GM19099 (cell line): ENCODE results near the gene CFAP100.

Experiments
- POLR2A ChIP-seq: IDR thresholded peaks from 3 replicates; pipeline ENCODE4 v1.6.1; 2011; ENCODE audit warnings: low read depth; ENCODE audit not compliant: insufficient read length; ENCODE audit errors: extremely low read depth

CFAP100 gene

DNA sequence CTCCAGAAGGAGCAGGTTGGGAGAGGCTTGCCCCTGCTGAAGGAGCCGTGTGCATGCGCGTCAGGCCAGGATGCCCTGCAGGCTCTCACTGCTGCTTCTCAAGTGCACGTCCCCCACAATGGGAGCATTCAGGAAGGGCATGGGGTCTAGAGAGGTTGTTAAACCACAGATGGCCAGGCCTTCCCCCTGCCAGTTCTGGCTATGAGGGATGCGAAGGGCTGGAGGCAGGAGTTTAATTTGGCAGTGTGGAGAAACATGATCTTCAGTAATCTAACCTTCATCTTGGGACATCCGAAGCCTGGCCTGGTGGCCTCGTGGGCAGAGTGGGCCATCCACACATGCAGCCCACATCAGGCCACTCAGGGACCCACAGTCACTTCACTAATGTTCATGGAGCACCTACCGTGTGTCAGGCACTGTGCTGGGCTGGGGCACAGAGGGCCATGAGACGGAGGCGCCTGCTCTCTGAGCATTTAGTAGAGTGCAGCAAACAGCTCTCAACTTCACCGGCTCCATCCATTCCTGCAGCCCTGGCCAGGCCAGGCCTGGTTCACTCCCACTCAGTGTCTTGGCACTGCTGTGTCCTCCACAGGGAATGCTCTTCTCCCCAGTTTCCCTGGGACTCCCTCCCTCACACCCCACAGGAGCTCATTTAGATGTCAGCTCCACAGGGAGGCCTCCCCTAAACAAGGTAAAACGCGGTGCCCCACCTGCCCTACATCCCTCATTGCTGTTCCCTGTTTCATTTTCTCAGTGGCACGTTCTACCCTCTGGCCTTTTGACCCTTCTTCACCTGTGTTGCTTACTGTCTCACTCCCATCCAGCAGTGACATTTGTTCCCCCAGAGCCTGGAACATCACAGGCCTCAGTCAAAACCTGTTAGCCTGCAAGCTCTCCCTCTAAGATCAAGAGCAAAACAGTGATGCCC lies 4.0 kb downstream of the CFAP100 start:
- no peak for TF ChIP-seq POLR2A

DNA sequence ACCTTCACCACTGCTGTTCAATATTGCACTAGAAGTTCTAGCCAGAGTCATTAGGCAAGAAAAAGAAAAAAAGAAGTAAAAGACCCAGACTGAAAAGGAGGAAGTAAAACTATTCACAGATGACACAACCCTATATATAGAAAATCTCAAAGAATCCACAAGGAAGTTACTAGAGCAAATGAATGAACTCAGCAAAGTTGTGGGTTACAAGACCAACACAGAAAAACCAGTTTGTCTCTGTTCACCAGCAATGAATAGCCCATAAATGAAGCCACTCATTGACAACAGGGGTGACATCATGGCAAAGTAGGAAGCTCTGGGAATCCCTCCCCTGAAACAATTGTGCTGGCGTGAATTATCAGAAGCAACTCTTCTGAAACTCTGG lies 4.6 kb downstream of the CFAP100 start:
- TF ChIP-seq POLR2A = no peak

DNA sequence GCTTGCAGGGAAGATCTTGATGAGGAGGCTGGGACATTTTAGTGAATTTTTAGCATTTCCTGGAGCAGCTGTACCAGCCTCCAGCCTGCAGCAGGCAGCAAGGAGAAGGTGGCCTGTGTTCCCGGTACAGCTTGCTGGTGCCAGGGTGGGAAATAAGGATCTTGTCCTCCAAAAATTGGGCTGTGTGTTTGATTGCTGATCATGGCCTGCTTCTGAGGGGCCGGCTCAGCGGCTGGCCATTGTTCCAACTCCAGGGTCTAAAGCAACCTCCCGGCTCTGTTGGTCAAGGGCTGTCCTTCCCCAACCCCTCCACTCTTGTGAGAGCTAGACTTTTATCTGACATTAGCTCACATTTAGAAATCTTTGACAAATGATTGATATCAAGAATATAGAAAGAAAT lies 5.0 kb downstream of the CFAP100 start:
- TF ChIP-seq POLR2A = no peak

DNA sequence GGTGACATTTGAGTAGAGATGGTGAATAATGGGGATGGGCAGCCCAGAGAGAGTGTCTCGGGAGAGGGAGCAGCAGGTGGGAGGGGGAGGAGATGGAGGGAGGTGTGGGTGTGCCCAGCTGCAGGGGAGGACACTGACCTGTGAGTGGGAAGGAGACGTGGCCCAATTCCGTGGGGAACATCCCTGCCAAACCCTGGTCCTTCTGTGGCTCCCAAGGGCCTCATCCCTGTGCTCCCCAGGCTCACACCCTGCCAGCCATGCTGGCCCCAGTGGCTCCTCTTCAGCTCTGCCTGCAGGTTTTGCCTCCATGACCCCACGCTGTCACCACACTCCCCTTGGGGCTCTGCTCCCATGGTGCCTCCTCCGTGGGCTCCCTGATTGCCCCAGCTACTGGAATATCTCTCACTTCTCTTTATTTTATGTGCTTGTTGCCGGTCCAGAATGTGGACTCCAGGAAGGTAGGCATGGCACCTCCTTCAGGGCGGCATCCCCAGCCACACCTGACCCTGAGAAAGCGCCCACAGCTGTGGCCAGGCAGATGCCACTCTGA lies 7.0 kb downstream of the CFAP100 start:
- TF ChIP-seq POLR2A = no peak

DNA sequence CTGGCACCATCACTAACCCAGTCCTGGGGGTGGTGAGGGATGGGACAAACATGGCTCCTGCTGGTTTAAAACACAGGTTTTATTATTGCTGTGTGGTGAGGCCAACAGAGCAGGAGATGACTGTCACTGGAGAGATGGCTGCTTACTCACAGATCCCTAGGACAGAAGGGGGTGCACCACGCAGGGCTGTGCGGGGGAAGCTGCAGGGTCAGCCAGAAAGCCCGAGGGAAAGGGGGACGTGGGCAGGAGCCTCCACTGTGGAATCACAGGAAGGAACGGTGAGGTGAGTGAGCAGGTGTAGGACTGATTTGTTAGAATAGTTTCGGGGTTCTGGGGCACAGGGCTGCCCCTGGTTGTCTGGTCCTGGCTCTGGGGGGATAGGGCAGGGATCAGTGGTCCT lies 7.5 kb downstream of the CFAP100 start:
- no peak for TF ChIP-seq POLR2A

DNA sequence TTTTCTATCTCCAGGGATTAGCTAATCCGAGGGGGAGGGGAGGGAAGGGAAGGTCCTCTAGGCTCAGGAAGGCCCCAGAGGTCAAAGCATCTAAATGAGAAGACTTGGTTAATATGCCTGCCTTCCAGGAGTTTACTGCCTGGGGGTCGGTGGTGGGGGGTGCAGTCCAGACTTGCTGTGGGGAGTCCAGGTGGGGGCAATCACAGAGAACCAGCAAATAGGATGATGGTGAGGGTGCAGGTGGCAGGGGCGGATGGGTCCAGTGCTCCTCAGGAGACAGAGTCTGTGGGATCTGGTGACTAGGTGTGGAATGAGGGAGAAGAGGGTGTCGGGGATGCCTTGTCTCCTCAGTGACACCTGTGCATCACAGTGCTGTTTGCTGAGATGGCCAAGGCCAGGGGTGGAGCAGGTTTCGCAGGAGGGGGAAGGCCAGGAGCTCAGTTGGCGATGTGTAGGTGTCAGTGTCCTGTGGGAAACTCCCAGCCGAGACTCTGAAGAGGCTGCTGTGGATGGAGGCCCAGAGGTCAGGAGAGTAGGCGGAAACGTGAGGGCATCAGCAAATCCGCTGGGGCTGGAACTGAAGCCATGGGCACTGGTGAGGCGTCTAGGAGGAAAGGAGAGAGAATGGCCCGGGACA lies 8.1 kb downstream of the CFAP100 start:
- TF ChIP-seq POLR2A = no peak

DNA sequence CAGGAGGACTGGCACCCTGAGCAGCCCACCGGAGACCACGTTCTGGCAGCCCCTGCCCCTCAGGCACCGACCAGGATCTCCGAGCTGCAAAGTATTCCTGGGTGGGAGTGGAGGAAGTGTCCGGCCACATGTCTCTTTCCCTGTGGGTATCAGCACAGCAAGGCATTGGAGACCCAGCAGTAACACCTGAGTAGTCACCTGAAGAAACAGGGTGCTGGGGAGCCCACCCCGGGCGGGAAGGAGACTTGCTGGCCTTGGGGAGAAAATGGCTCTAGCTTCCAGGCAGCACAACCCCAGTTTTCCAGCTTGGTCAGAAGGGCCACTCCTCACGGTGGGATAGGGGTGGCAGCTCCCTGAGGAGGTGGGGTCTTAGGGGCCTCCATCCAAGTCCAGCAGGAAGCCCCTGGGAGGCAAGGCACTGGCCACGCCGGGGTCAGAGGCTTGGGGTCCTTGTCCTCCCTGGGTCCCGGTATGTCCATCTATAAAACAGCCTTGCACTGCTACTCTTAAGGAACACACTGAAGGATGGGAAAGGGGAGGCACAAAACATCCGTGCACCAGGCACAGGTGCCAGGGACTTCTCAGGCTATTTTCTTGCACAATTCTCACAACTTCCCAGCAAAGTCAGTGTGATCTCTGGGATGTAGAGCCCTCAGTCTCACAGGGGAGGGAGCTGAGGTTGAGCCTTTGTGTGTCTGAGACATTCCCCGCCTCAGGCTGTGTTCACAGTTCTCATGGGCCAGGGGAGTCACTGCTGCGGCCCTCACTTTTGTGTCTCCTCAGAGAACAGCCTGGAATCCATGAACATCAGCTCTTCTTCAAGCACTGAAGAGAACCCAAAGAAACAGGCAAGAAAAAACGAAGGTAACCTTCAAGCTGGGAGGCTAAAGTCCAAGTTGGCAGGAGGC lies 11.9 kb downstream of the CFAP100 start:
- no peak for TF ChIP-seq POLR2A

DNA sequence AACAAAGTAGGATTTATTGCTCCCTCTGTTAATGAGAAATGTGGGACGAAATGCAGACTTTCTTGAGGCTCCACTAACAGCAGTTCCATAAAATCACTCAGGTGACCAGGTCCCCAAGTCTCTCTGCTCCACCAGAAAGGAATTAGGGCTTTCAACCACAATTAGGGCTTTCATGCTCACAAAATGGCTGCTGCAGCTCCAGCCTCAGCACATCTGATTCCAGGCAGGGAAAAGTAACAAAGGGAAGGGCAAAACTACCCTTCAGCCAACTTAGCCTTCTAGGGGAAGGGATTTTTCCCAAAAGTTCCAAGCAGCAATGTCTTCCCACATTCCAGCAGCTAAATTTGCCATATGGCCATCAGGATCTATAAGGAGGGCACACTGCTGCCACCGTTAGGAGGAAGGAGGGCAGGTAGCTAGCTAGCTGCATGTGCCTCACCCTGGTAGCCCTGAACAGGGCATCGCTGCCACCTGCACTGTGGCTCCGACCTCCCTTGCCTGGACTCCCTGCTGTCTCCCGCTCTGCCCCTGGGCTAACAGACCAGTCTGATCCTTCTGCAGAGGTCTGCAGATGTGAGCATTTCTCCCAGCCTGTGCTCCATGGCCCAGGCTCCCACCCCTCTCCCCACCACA lies 12.8 kb downstream of the CFAP100 start:
- TF ChIP-seq POLR2A = no peak

DNA sequence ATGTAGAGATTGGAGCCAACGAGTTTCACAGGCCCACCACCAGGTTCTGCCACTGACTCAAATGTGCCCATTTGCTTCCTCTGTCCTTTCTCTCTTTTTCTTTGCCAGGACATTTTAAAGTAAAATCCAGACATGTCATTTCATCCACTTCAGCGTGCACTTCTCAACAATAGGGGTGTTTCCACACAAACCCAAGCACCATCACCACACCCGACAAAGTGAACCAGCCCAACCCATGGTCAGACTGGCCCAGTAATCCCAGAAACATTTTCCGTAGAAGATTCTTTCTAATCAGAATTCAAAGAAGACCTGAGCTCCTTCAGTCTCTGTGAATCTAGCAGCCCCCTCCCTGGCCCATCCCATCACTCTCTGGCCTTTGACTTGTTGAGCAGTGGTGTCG lies 13.4 kb downstream of the CFAP100 start:
- no peak for TF ChIP-seq POLR2A

DNA sequence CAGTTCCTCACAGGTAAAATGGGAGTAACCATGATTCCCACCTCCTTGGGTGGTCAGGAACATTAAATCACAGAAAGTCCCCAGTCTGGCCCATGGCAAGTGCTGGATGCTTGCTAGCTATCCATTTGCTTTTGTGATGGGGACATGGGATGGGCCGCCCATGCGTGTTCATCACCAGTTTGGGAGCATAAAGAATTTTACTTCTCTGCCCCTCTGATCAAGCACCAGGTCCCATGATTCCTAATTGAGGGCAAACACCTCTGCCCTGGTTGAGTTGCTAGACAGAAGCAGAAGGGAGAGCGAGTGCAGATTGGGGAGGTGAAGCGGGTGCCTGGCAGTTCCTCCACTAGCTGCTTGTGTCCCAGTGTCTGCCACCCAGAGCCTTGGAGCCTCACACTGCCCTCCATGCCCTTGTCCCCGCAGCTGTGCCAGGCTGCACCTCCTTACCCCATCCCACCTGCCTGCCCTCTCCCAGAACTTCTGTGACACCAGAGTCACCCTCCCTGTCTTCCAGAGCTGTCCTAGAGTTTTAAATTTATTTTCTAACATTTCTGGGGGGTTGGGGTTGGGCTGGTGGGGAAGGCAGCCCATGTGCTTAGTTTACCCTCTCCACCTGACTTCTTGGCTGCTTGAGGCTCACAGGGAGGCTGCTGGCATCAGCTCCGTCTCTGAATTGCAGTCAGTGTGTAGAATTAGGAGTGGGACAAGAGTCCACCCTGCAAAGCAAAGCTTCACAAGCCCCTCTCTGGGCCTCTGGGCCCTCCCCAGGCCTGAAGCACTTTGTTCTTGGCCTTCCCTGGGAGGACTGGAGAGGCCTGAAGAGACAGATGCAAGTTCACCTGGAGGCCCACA lies 18.4 kb downstream of the CFAP100 start:
- no peak for TF ChIP-seq POLR2A

DNA sequence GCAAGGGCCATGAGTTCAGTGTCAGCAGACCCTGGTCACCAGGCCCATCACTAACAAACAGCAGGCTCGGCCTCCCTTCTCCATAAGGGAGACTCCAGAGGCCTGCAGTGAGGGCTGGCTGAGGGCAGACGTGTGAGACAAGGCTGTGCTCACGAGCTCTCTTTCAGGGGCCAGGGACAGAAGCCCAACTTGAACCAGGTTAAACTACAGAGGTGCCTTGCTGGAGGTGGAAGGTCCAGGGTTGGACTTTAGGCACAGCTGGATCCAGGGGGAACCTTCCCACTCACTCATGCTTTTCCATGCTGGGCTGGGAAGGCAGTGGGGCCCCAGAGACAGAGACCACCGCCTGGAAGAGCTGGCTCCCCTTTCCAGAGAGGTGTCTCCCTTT lies 19.0 kb downstream of the CFAP100 start:
- TF ChIP-seq POLR2A = no peak

DNA sequence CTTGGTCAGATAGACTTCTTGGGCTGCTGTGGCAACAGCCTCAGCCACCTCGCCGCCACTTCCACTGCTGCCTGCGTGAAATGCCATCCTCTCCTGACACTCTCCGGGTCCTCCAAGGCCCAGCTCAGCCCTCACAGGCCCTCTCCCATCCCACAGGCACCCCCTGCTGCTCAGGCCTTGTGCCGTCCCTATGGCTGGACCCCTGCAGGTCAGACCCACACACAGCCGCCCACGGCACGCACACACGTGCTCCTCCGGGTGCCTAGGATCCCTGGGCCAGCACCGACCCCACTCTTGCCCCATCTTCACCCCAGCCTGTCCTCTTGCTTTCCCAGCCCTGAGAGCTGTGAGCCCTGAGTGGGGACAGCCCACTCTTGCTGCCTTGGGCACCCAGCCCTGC lies 19.7 kb downstream of the CFAP100 start:
- no peak for TF ChIP-seq POLR2A

DNA sequence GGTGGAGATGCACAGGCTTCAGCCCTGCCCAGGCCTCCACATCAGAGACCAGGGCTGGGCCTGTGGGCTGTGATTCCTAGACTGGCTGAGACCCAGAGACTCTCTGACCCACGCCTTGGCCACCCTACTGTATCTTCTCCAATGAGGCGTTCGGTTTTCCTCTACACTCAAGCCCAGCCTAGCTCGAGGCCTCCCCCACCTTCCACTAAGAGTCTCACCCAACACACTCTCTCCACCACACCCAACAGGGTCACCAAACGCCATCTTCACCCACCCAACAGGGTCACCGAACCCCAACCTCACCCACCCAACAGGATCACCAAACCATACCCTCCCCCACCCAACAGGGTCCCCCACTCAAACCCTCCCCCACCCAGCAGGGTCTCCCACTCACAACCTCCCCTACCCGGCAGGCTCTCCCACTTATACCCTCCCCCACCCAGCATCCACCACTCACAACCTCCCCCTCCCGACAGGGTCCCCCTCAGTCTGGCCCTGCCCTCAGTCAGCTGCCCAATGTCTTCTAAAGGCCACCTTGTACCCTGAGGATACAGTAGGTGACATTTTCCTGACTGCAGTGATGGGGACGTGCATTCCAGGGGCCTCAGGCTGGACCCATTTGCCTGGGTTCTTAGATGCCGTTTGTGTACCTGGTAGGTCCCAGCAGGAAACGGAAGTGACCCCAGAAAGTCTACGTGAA lies 20.4 kb downstream of the CFAP100 start:
- TF ChIP-seq POLR2A = no peak
